RPMI8226 (cell line): Measurements from ENCODE around the gene RIN3.
A peak's percentile ranks its signal among the peaks of the same experiment; 100 is the strongest.

Experiments
- DNase-seq: peaks from one replicate; pipeline ENCODE4 v3.0.0-alpha.2; 2015

The RIN3 gene

DNA sequence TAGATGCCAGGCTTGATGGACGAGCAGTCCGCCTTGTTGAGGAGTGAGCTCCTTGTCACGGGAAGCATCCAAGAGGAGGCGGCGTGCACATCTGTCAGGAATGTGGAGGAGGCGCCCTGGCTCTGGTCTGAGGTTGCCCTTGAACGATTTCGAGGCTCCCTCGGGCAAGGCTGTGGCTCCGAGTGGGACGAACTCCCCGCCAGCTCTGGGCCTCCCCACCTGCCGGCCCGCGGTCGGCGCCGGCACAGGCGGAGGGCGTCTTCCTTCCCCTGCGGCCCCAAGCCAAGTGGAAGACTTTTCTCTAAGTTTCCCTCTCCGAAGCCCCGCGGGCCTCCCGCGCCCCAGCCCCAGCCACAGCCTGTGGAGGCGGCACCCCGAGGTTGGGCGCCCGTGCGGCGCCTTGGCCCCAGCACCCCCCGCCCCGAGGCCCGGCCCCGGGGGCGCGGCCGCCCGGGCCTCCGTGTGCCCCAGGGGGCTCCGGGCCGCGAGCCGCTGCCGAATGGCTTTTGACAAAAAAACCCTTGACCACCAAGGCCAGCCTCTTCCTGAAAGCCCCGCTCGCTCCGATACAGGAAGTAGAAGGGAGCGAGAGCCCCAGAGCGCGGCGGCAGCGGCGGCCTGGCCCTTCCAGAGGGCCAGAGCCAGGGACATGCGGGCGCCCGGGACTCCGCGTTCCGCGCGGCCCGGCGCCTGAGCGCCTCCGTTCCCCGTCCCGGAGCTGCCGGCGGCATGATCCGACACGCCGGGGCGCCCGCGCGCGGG is at the start of gene RIN3:
Gene RIN3 (plus strand): TSS at position 578 of the 762 bp plus-strand sequence. CDS start 152 bp downstream, at position 730.
- no peak for DNase-seq

- DNase-seq = no peak
Measured at GRCh38 chr14:92464156-92464555, 49.4 kb upstream of the RIN3 start.

DNA sequence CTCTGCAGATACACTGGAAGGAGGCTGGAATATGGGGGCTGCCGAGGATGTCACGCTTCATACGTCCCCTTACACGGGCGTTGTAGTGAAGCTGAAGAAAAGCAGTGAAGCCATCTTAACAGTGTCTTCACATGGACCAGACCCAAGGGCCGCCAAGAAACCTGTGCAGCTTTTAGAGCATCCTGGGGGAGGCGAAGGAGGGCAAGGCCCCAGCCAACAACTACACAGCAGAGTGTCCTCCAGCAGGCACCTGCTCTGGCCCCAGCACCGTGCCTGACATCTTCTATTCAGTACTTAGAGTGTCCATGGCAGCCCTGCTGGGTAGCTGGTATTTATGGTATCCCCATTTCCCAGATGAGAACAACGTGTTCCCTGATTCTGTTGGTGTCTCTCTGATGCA is 48.9 kb upstream of the RIN3 start:
- DNase-seq = no peak

- no peak for DNase-seq
Measured at GRCh38 chr14:92465353-92466055, 48.1 kb upstream of the RIN3 start.

- DNase-seq = peak; percentile 10
Measured at GRCh38 chr14:92466059-92466458, 47.5 kb upstream of the RIN3 start.

DNA sequence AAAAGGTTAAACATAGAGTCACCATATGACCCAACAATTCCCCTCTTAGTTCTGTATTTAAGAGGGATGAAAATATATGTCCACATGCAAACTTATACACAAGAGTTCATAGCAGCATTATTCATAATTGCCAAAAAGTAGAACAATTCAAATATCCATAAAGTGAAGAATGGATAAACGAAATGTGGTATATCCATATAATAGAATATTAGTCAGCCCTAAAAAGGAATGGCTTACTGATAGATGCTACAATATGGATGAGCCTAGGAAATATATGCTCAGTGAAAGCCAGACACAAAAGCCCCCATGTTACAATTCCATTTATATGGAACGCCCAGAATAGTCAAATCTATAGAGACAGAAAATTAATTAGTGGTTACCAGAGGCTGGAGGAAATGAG is 44.1 kb upstream of the RIN3 start:
- DNase-seq = no peak

DNA sequence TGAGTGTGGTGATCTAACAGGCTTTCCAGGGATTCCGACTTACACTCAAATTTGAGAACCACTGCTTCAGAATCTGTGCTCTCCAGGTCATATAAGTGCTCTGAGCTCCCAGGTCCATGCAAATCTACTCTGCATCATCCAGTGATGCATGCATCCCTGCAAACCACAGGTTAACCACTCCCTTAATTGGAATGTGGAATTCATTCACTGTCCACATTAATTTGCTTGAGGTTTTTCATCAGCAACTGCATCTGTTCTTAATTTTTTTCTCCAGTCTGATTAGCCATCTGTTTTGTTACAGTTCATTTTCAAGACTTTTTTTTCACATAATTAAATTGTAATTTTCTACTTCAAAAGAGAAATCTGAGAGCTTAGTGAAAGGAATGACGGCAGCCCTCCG is 43.4 kb upstream of the RIN3 start:
- DNase-seq = no peak

- DNase-seq = no peak
Measured at GRCh38 chr14:92470811-92471210, 42.8 kb upstream of the RIN3 start.

- no peak for DNase-seq
Measured at GRCh38 chr14:92471919-92472318, 41.7 kb upstream of the RIN3 start.

DNA sequence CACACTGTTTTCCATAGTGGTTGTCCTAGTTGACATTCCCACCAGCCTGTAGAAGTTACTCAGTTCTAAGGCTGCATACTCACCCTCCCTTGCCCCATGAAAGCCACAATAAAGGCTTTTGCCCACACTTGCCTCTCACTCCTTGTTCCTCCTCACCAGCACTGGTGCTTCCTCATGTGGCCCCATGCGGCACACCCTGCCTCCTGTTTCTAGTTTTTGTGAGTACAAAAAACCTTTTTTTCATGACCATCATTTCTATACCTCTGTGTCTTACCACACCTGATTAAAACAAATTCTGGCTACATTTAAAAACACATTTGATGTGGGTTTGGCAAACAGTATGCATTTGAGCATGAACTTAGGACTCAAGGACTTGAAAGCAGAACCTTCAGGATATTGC is 40.7 kb upstream of the RIN3 start:
- no peak for DNase-seq

DNA sequence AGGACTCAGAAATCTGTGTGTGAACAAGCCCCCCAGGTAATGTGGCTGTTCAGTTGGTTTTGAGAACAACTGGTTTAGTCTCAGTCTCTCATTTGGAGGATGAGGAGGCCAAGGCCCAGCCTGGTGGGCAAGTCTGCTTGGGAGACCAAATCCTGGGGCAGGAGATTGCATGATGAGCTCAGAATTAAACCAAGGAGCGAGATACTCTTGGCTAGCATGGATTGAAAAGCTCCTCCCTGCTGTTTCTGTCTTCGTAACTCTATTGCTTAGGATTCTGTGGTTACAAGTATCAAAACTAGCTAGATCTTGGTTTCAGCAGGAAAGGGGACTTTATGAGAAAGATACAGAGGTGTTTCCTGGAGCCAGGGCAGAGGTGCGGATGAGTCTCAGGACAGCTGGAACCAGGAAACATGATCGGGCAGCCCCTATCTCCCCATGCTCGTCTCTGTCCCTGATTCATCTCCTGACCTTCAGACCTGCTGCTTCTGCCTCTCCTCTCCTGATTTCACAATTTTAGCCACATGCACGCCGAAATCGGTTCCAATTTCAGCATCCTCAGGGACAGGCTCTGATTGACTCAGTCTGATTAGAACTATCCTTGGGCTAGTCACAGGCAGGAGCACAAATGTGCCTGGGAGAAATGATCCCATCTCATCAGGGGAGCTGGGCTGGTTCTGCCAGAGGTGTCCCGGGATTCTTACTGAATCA is 40.2 kb upstream of the RIN3 start:
- no peak for DNase-seq

- no peak for DNase-seq
Measured at GRCh38 chr14:92473969-92474535, 39.5 kb upstream of the RIN3 start.

GRCh38 chr14:92475037-92475436 is 38.5 kb upstream of the RIN3 start:
- DNase-seq = no peak

DNA sequence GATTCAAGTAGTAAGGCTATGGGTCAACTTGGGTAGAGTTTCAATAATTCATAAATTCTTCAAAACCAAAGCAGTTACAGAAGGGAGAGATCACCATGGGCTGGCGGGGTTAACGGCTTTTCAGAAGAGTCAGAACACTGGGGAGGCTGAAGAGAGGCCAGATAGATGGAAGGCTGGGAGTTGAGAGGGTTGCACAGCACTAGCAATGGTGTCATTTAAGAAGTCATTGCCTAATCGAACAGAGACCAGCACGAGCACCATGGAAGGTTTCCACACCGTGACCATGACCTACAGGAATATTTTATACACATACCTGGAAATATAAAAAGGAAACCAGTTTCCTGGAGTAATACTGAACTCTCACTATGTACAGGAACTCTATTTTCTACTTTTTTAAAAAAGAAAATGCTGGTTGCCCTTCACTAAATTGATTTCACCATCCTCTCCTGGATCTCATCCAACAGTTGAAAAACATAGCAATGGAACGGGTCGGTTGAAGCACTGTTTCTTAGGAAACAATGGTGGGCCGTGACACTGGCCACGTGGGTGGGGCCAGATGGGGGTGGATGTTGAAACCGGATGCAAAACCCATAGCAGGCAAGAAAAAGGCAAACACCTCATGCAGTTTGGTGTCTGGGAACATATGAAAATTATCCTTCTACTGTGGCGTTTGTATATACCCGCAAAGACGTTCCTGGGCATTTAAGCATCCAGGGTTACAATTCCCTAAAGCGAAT is 38.0 kb upstream of the RIN3 start:
- DNase-seq = no peak

DNA sequence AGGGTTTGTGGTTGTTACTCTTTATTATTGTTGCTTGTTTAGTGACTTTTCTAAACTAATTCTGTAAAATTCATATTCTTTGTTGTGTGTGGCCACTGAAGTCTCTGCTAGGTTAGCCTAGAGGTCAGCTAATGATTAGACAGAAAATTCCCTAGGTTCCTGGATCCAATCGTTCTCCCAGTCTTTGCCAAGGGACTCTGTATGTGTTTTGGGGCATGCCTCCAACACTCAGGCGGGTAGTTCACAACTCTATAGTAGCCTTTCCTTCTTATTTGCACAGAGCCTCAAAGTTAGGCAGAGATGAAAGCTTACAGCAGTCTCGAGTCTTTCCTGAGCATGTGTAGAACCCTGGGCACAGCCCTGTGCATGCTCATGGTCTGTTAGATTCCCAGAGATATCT is 32.7 kb upstream of the RIN3 start:
- no peak for DNase-seq

DNA sequence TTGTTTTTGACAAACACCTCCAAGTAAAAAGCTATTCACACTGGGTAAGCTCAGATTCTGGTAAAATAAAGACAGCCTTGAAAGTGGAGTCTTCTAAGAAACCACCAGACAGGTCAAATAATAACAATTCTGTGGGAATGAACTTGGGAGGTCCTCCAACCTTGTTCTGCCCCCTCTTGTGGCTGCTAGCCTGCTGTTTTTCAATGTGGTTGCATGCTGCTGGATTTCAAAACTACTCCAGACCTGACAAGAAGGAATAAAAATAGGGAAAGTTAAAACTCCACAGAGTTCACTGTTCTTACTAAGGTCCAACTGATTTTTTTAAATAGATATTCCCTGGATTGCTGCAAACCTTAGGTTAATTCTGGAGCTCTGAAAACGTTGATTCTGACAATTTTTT is 32.2 kb upstream of the RIN3 start:
- no peak for DNase-seq

DNA sequence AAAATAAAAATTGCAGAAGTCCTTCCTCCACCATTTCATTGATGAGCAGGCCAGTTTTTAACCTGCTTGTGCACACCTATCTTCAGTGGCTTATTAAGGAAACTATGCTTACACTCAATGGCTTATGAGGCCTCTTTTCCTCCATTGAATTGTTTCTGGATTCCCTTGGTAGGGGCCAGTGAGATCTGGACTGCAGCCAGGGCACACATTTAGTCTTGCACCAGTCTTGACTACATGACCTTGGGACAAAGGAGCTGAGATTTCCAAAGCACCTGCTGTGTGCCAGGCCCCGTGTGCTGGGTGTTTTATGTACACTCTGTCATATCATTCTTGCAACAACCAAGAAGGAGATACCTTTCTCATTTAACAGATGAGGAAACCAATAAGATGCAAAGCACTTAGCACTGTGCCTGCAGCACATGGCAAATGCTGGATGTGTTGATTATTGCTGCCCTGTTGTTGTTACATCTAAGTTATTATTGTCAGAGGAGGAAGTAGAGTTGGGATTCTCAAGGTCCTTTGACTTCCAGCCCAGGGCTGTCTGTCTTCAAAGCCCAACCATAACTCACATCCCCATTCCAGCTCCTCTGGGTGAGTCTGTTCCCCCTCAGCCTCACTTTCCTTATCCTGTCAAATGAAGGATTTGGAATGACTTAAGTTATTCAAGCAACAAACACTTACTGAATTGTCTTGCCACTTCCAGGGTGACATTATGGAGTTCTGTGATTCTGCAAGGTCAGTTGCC is 31.6 kb upstream of the RIN3 start:
- no peak for DNase-seq

DNA sequence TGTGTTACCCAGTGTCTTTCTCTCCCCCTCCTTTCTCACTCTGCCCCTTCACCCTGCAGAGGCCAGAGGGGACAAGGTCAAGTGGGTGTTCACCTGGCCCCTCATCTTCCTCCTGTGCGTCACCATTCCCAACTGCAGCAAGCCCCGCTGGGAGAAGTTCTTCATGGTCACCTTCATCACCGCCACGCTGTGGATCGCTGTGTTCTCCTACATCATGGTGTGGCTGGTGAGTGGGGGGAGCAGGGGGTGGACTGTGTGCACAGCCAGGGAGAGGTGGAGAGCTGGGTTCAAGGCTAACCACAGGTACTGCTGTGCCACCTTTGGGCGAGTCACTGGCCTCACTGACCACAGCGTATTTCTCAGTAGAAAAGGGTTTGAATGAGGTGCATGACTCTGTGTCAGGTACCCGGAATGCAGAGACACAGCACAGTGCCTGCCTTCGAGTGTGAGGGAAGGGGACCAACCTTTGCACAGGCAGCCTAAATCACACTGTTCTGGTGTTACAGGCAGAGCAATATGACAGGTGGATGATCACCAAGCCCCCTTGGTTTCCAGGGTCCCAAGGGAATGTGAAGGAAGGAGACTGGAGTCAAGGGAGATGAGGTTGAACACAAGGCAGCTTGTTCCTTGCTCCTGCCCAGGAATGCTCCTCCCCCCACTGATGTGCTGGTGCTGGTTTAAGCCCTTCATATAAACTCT is 30.8 kb upstream of the RIN3 start:
- DNase-seq = no peak

GRCh38 chr14:92484132-92484823 is 29.3 kb upstream of the RIN3 start:
- DNase-seq = no peak

- DNase-seq = no peak
Measured at GRCh38 chr14:92486881-92487280, 26.7 kb upstream of the RIN3 start.
